GM12878 (cell line): ENCODE data around the gene TENT5A. TPM values are rescaled to one million over a fixed set of nuclear protein-coding genes. Genes with fewer than 3 reads are reported as not detected.
A peak's percentile ranks its signal among the peaks of the same experiment; 100 is the strongest.

ENCODE experiments used
- ATAC-seq: fragments of 200-7000 bp; cut with Tn5 transposase; 3 replicates; pipeline ENCODE4 v1.9.1; 2020; ENCODE audit warnings: mild to moderate bottlenecking, moderate library complexity
- BruUV-seq: library from RNA; stranded (reverse); fragments of 400-500 nt; replicated peaks from 2 replicates; lab custom pipeline; 2021; lab: Mats Ljungman, UMichigan
- CTCF ChIA-PET: fragments of 300-600 bp; sonication (Branson Sonifier 250); formaldehyde crosslinking; extraction: SDS; loops from one replicate; lab custom pipeline; 2021; ENCODE audit warnings: inconsistent platforms; lab: Yijun Ruan, JAX
- POLR2A ChIA-PET: fragments of 350-600 bp; formaldehyde crosslinking; extraction: SDS; loops from one replicate; lab custom pipeline; 2021; ENCODE audit warnings: inconsistent platforms; lab: Charles Lee
- RAD21 ChIA-PET: fragments of 300-600 bp; sonication (Branson Sonifier 250); formaldehyde crosslinking; loops from one replicate; lab custom pipeline; 2023; ENCODE audit warnings: antibody characterized with exemption; ENCODE audit not compliant: unreplicated experiment; lab: Charles Lee
- SMC1A ChIA-PET: fragments of 300-600 bp; sonication (Branson Sonifier 250); formaldehyde crosslinking; loops from one replicate; lab custom pipeline; 2023; ENCODE audit not compliant: unreplicated experiment, uncharacterized antibody; lab: Charles Lee
- DNase-seq: peaks from one replicate; pipeline ENCODE4 v3.0.0-alpha.2; 2011; ENCODE audit warnings: low read depth, low spot score
- FAIRE-seq: peaks from 3 replicates; lab custom pipeline; 2011; peaks lifted over from hg19 to GRCh38; lab: Jason Lieb, UNC
- H2AFZ ChIP-seq: 2 replicates; pipeline ENCODE4 v1.6.0; 2011; ENCODE audit warnings: low read depth, low read length, control low read depth; ENCODE audit not compliant: control insufficient read depth
- H3K27ac ChIP-seq: 2 replicates; pipeline ENCODE4 v1.5.1; 2011; ENCODE audit warnings: control low read depth; ENCODE audit not compliant: control insufficient read depth, insufficient read depth
- H3K27me3 ChIP-seq, 2 experiments: replicated peaks in 1 of 2; 2 replicates each; pipeline versions ENCODE4 v1.6.0 to v1.6.1; 2011; ENCODE audit warnings: low read length in 1 of 2; ENCODE audit not compliant: control insufficient read depth in 2 of 2, insufficient read depth in 2 of 2
- H3K36me3 ChIP-seq, 2 experiments: 2 replicates each; pipeline ENCODE4 v1.5.1; 2011; ENCODE audit warnings: low read length in 1 of 2; ENCODE audit not compliant: control insufficient read depth in 2 of 2, insufficient read depth in 2 of 2
- H3K4me1 ChIP-seq: 2 replicates; pipeline ENCODE4 v1.6.1; 2011; ENCODE audit warnings: mild to moderate bottlenecking, low read length, moderate library complexity, mixed read lengths; ENCODE audit not compliant: control insufficient read depth, insufficient read depth
- H3K4me2 ChIP-seq: 2 replicates; pipeline ENCODE4 v1.6.0; 2011; ENCODE audit warnings: control low read depth; ENCODE audit not compliant: control insufficient read depth, insufficient read depth
- H3K4me3 ChIP-seq: fragments of 200-600 bp; sonication (generic); 2 replicates; pipeline ENCODE4 v1.5.1; 2016
- H3K79me2 ChIP-seq: 2 replicates; pipeline ENCODE4 v1.6.0; 2011; ENCODE audit warnings: low read length; ENCODE audit not compliant: control insufficient read depth, insufficient read depth
- H3K9ac ChIP-seq: 2 replicates; pipeline ENCODE4 v1.8.0; 2011; ENCODE audit warnings: low read length, control low read depth, mixed read lengths; ENCODE audit not compliant: control insufficient read depth, insufficient read depth
- H3K9me3 ChIP-seq: replicated peaks from 3 replicates; pipeline ENCODE4 v1.5.1; 2011; ENCODE audit warnings: mild to moderate bottlenecking, low read length; ENCODE audit not compliant: control insufficient read depth, insufficient read depth
- H4K20me1 ChIP-seq: 2 replicates; pipeline ENCODE4 v1.6.0; 2011; ENCODE audit not compliant: control insufficient read depth, insufficient read depth
- EED ChIP-seq: sonication (generic); IDR thresholded peaks from 2 replicates; pipeline ENCODE4 v1.6.1; 2016; ENCODE audit warnings: antibody characterized with exemption, low read depth
- MTA3 ChIP-seq: IDR thresholded peaks from 2 replicates; pipeline ENCODE4 v1.6.1; 2012; ENCODE audit warnings: low read length, inconsistent platforms, borderline replicate concordance
- MXI1 ChIP-seq: fragments of 150-350 bp; IDR thresholded peaks from 2 replicates; pipeline ENCODE4 v1.6.1; 2011; ENCODE audit warnings: low read depth, mild to moderate bottlenecking, inconsistent platforms, low read length, improper control_type of control experiment
- PML ChIP-seq: IDR thresholded peaks from 2 replicates; pipeline ENCODE4 v1.6.1; 2012; ENCODE audit warnings: low read length, inconsistent platforms
- RUNX3 ChIP-seq: IDR thresholded peaks from 2 replicates; pipeline ENCODE4 v1.6.1; 2012; ENCODE audit warnings: low read length, inconsistent platforms
- SMAD1 ChIP-seq: fragments of 450-650 bp; IDR thresholded peaks from 2 replicates; pipeline ENCODE4 v1.6.1; 2018; ENCODE audit warnings: mild to moderate bottlenecking, low read depth; ENCODE audit not compliant: partially characterized antibody
- TARDBP ChIP-seq: IDR thresholded peaks from 2 replicates; pipeline ENCODE4 v1.6.1; 2016; ENCODE audit warnings: borderline replicate concordance
- WGBS: methylation state at CpG from one replicate; pipeline ENCODE4 v1.1.6; 2016; ENCODE audit warnings: low lambda C conversion rate; ENCODE audit not compliant: insufficient replicate concordance, insufficient coverage; ENCODE audit errors: missing lambda C conversion rate; 5-methylcytosine and 5-hydroxymethylcytosine counted together
- in situ Hi-C: fragments of 300-500 bp; cut with MboI; formaldehyde crosslinking; loops from 9 replicates; pipeline ENCODE4 v1.14.3; 2018; ENCODE audit warnings: mixed read lengths
- intact Hi-C: fragments of 100-400 bp; cut with micrococcal nuclease; formaldehyde crosslinking; loops from one replicate; pipeline ENCODE4 v1.14.2; 2022; ENCODE audit not compliant: unreplicated experiment
- polyA plus RNA-seq, 11 experiments: library from polyadenylated mRNA; depleted of rRNA in 4 of 11; unstranded in 6 of 11; stranded (reverse) in 5 of 11; fragments of >200 nt; fragmentation: Nextera tagmentation in 4 of 11; fragmentation: Illumina TruSeq in 1 of 11; extraction: Ambion mirVana in 4 of 11; extraction: Trizol in 1 of 11; gene quantifications; 1 replicate in 1 of 11; 2 replicates in 10 of 11; pipeline versions ENCODE4 v1.2.1 to v1.2.3, GENCODE V29; 2011 to 2016; ENCODE audit warnings: inconsistent platforms in 2 of 11, missing spikeins in 2 of 11, low read depth in 1 of 11
- total RNA-seq, 4 experiments: library from RNA; depleted of rRNA in 3 of 4; stranded (reverse); fragments of >200 nt in 3 of 4; fragmentation: Illumina TruSeq in 1 of 4; extraction: Trizol in 1 of 4; gene quantifications; 2 replicates each; pipeline versions ENCODE4 v1.2.1 to v1.2.3, GENCODE V29; 2013 to 2021

Gene TENT5A
- total and polyA plus RNA-seq, 10 of the 15 experiments (the other 5 are each of a cell fraction or from before 2014, with no cell fraction given): 0.25 to 9.6 (median 0.48) TPM

GRCh38 chr6:81787313-81788068 lies 35.0 kb upstream of the TENT5A start:
- Histone ChIP-seq H3K4me2 (no peak overlapping the region), H3K9ac (no peak overlapping the region), H3K4me3 (no peak overlapping the region), H3K79me2 (no peaks in the 10 kb centered on the region), H4K20me1 (no peaks in the 10 kb centered on the region), H3K4me1 (no peaks in the 10 kb centered on the region), H3K36me3 (no peaks in the 10 kb centered on the region)
- RAD21 ChIA-PET: interaction anchor here (0.6 kb wide), 1 partner anchor 219 kb away, joined by 3 read pairs; no protein-coding TSS in a partner anchor
- no TSS peak for BruUV-seq
- DNase-seq (no peak), FAIRE-seq (peak; percentile 7)
- SMC1A ChIA-PET: interaction anchor here (0.7 to 2.2 kb wide), 4 partner anchors 20 to 55 kb away, joined by 3 to 6 read pairs (median 4); no protein-coding TSS in a partner anchor
- intact Hi-C loops: no loop called here
- 1% methylated on average over 3 of the region's 3 CpGs for WGBS
- CTCF ChIA-PET: interaction anchor here (1.0 kb wide), 1 partner anchor 60 kb away, joined by 3 read pairs; no protein-coding TSS in a partner anchor
- TF ChIP-seq EED (no peak), MXI1 (no peak), PML (no peak), MTA3 (no peak), TARDBP (no peak), SMAD1 (no peak), RUNX3 (no peak)
- TF ChIP-seq, all 136 proteins: peak for 0
- H3K9me3 ChIP-seq: no peaks in the 10 kb centered on the region; the same call in 2 of the 3 replicates
- H2AFZ ChIP-seq: no peak overlapping the region
- no peaks in the 10 kb centered on the region for H3K27me3 ChIP-seq
- ATAC-seq: no peak
- no peak overlapping the region for H3K27ac ChIP-seq
- POLR2A ChIA-PET: interaction anchor here (1.2 kb wide), 1 partner anchor 15 kb away, joined by 3 read pairs; no protein-coding TSS in a partner anchor
- in situ Hi-C loops: no loop called here
